GM12873 (cell line): ENCODE measurements around the gene MYO9B.

Source experiments
- CTCF ChIP-seq: IDR thresholded peaks from 2 replicates; pipeline ENCODE4 v1.5.1; 2012; ENCODE audit warnings: low read depth, mild to moderate bottlenecking, moderate library complexity, low read length, control low read depth; ENCODE audit not compliant: insufficient read depth; ENCODE audit errors: missing control alignments

The MYO9B gene

DNA sequence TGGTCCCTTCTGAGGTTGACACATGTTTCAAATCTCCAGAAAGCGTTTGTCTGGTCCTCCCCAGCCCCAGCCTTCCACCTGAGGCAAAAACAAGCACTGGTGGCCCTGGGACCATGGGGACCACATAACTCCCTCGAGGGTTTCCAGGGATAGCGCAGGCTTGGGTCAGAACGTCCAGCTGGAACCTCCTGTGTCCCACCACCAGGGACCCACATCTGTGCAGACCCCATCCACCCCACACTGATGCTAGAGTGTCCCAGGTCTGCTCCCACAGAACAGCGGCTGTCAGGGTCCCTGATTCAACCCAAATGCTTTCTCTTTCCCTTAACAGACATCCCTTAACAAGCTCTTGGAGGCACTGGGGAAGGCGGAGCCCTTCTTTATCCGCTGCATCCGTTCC lies 110.0 kb downstream of the MYO9B start:
- no peak for TF ChIP-seq CTCF

DNA sequence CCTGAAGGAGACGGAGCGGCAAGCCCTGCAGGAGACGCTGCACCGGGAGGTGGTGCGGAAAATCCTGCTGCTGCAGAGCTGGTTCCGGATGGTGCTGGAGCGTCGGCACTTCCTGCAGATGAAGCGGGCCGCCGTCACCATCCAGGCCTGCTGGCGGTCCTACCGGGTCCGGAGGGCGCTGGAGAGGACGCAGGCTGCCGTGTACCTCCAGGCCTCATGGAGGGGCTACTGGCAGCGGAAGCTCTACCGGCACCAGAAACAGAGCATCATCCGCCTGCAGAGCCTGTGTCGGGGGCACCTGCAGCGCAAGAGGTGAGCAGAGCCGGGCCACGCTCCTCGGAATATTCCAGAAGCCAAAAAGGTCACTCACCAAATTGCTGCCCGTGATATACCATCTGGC lies 117.2 kb downstream of the MYO9B start:
- no peak for TF ChIP-seq CTCF

GRCh38 chr19:17194608-17195007 lies 119.0 kb downstream of the MYO9B start:
- TF ChIP-seq CTCF: no peak

- TF ChIP-seq CTCF: no peak
These were observed 119.5 kb downstream of the MYO9B start for GRCh38 chr19:17195106-17195505.

- TF ChIP-seq CTCF: no peak
These were observed 121.0 kb downstream of the MYO9B start for GRCh38 chr19:17196610-17197009.

GRCh38 chr19:17197666-17198065 lies 122.1 kb downstream of the MYO9B start:
- TF ChIP-seq CTCF: no peak

GRCh38 chr19:17200408-17201079 lies 125.0 kb downstream of the MYO9B start:
- TF ChIP-seq CTCF: no peak

GRCh38 chr19:17202249-17202648 lies 126.7 kb downstream of the MYO9B start:
- no peak for TF ChIP-seq CTCF
